Lung (tissue), 12 donors: Measurements from ENCODE around the gene CDH16. TPM values are rescaled to one million over a fixed set of nuclear protein-coding genes. Genes with fewer than 3 reads are reported as not detected.
A peak's percentile ranks its signal among the peaks of the same experiment; 100 is the strongest.

Source experiments
- ATAC-seq: fragments of 200-7000 bp; cut with Tn5 transposase; one replicate; pipeline ENCODE4 v1.9.1; 2020; ENCODE audit warnings: moderate number of reproducible peaks; ENCODE audit not compliant: insufficient read depth, low FRiP score
- DNase-seq, 3 donors: peaks; one replicate each; pipeline ENCODE4 v3.0.0-alpha.2; 2013 to 2017
- H3K27ac ChIP-seq, 2 donors: one replicate each; pipeline ENCODE4 v1.5.1; 2013; ENCODE audit warnings: mild to moderate bottlenecking in 2 of 2, moderate library complexity in 2 of 2, control low read depth in 1 of 2, inconsistent platforms in 1 of 2, low read depth in 1 of 2, low read length in 1 of 2
- H3K27me3 ChIP-seq, 3 donors: one replicate each; pipeline ENCODE4 v1.5.1; 2013; ENCODE audit warnings: low read length in 2 of 3; ENCODE audit not compliant: control insufficient read depth in 3 of 3, insufficient read depth in 3 of 3
- H3K36me3 ChIP-seq, 4 donors: one replicate each; pipeline ENCODE4 v1.5.1; 2013; ENCODE audit warnings: low read length in 4 of 4, mild to moderate bottlenecking in 1 of 4, moderate library complexity in 1 of 4; ENCODE audit not compliant: control insufficient read depth in 4 of 4, insufficient read depth in 4 of 4
- H3K4me1 ChIP-seq, 5 donors: one replicate each; pipeline ENCODE4 v1.5.1; 2013; ENCODE audit warnings: low read length in 5 of 5, mild to moderate bottlenecking in 2 of 5, moderate library complexity in 1 of 5; ENCODE audit not compliant: control insufficient read depth in 5 of 5, insufficient read depth in 5 of 5
- H3K4me3 ChIP-seq: one replicate; pipeline ENCODE4 v1.5.1; 2013; ENCODE audit warnings: mild to moderate bottlenecking, control low read depth, moderate library complexity
- H3K9ac ChIP-seq, 2 donors: one replicate each; pipeline ENCODE4 v1.5.1; 2013; ENCODE audit warnings: low read length in 2 of 2, control low read depth in 1 of 2; ENCODE audit not compliant: insufficient read depth in 1 of 2
- H3K9me3 ChIP-seq, 4 donors: one replicate each; pipeline ENCODE4 v1.5.1; 2013; ENCODE audit warnings: low read length in 3 of 4, mild to moderate bottlenecking in 1 of 4, moderate library complexity in 1 of 4; ENCODE audit not compliant: control insufficient read depth in 4 of 4, insufficient read depth in 3 of 4
- WGBS, 2 donors: extraction: QIAGEN DNeasy Blood & Tissue Kit; methylation state at CpG; one replicate each; pipeline ENCODE4 v1.1.7; 2013; 5-methylcytosine and 5-hydroxymethylcytosine counted together
- polyA plus RNA-seq, 2 donors: library from polyadenylated mRNA; stranded (reverse); fragments of 200-250 nt; gene quantifications; one replicate each; pipeline ENCODE4 v1.2.1, GENCODE V29; 2013
- total RNA-seq, 2 donors: library from RNA; depleted of rRNA in 1 of 2; stranded (reverse); fragments of >200 nt in 1 of 2; gene quantifications; one replicate each; pipeline ENCODE4 v1.2.1, GENCODE V29; 2014 to 2021
- TF ChIP-seq, protein P1 (sequence below): IDR thresholded peaks from 2 replicates; pipeline ENCODE4 v1.5.1; 2012; ENCODE audit warnings: mild to moderate bottlenecking; ENCODE audit errors: control extremely low read depth, extremely low read depth
- donor health status: control.
- donor health status: control.
- donor health status: Bipolar disorder and iron deficiency.
- donor health status: healthy.
- donor health status: DM: yes; HTN: yes; CAD: no.

The CDH16 gene
- total and polyA plus RNA-seq, 4 donors = 0.25 to 1.7 (median 0.64) TPM; not detected in 1

DNA sequence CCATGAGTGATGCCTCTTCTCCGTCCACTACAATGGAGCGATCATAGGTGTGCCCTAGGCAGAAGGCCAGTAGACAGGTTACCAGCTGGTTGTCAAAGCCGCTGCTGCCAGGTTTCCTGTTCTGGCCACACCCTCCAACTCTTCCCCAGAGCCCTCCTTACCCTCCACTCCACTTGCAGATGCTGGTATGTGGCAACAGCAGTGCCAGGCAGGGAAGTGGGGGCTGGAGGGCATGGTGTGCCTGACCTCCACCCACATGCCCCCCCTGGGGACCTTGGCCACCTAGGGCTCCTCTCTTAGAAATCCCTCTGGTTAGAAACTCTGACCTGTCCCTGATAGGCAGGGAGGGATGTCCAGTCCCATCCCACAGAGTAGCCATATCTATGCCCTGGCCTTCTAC lies 5.2 kb upstream of the CDH16 start:
- no peaks in the 10 kb centered on the region for H3K9me3 ChIP-seq
- ATAC-seq (no peak), DNase-seq (no peak)
- H3K9ac ChIP-seq = no peak overlapping the region
- H3K27ac ChIP-seq = peak overlapping the region; percentile 1 to 90
- peaks cover 0 to 18% (median 18%) of the 10 kb centered on the region in 3 donors for H3K27me3 ChIP-seq
- TF ChIP-seq, protein P1, sequence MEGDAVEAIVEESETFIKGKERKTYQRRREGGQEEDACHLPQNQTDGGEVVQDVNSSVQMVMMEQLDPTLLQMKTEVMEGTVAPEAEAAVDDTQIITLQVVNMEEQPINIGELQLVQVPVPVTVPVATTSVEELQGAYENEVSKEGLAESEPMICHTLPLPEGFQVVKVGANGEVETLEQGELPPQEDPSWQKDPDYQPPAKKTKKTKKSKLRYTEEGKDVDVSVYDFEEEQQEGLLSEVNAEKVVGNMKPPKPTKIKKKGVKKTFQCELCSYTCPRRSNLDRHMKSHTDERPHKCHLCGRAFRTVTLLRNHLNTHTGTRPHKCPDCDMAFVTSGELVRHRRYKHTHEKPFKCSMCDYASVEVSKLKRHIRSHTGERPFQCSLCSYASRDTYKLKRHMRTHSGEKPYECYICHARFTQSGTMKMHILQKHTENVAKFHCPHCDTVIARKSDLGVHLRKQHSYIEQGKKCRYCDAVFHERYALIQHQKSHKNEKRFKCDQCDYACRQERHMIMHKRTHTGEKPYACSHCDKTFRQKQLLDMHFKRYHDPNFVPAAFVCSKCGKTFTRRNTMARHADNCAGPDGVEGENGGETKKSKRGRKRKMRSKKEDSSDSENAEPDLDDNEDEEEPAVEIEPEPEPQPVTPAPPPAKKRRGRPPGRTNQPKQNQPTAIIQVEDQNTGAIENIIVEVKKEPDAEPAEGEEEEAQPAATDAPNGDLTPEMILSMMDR = no peak
- H3K4me3 ChIP-seq = peak overlapping the region; percentile 26
- WGBS, 2 donors = 33 to 42% methylated on average over 3 of the region's 3 CpGs
- H3K4me1 ChIP-seq = peaks cover 0 to 18% (median 6%) of the 10 kb centered on the region in 5 donors
- no peaks in the 10 kb centered on the region for H3K36me3 ChIP-seq

DNA sequence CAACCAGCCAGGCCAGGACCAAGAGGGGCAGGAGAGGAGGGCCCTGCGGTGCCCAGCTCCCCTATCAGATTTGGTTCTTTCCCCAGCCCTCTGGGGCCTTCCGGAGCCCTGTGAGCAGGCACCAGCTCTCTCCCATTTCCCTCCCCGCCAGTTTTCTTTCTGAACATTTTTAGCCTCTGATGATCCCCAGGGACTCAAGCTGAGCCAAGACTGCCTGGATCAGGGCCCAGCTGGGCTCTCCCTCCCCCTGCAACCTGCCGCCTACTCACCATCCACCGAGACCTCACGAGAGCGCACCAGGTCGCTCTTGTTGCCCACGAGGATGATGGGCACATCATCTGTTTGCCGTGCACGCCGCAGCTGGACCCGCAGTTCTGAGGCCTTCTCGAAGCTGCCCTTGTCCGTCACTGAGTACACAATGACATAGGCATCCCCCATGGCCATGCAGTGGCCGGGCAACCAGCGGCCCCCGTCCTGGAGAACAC lies 4.6 kb upstream of the CDH16 start:
- TF ChIP-seq, protein P1 = no peak
- peak overlapping the region; percentile 26 for H3K4me3 ChIP-seq
- ATAC-seq (no peak), DNase-seq (peak in 1 of 3 donors; percentile 42)
- peak overlapping the region; percentile 1 to 90 for H3K27ac ChIP-seq
- WGBS, 2 donors = 71 to 73% methylated on average over 18 of the region's 18 CpGs
- peaks cover 0 to 18% (median 18%) of the 10 kb centered on the region in 3 donors for H3K27me3 ChIP-seq
- no peak overlapping the region for H3K9ac ChIP-seq
- H3K4me1 ChIP-seq = peaks cover 0 to 17% (median 9%) of the 10 kb centered on the region in 5 donors
- no peaks in the 10 kb centered on the region for H3K9me3 ChIP-seq
- H3K36me3 ChIP-seq = no peaks in the 10 kb centered on the region

GRCh38 chr16:66921729-66922450 lies 3.2 kb upstream of the CDH16 start:
- no peak overlapping the region for H3K9ac ChIP-seq
- TF ChIP-seq, protein P1 = no peak
- peak overlapping the region in 1 of 2 donors; percentile 90 for H3K27ac ChIP-seq
- H3K4me3 ChIP-seq = no peak overlapping the region
- DNase-seq = no peak
- H3K27me3 ChIP-seq = peaks cover 0 to 18% (median 18%) of the 10 kb centered on the region in 3 donors
- WGBS, 2 donors = 77 to 84% methylated on average over 42 of the region's 42 CpGs
- H3K36me3 ChIP-seq = no peaks in the 10 kb centered on the region
- ATAC-seq = no peak
- H3K9me3 ChIP-seq = no peaks in the 10 kb centered on the region
- H3K4me1 ChIP-seq = peaks cover 0 to 14% (median 7%) of the 10 kb centered on the region in 5 donors
